Measurements from ENCODE around the gene KRTAP10-12. TPM values are rescaled to one million over a fixed set of nuclear protein-coding genes. Genes with fewer than 3 reads are reported as not detected.
"Not testable (repeated sequence)": the region's sequence is repeated elsewhere in the genome, so short reads cannot be mapped to it uniquely, and the experiment has no call there.

KRTAP10-12 gene
- total RNA-seq, 1 donor from 2014 or later, result not detected

DNA sequence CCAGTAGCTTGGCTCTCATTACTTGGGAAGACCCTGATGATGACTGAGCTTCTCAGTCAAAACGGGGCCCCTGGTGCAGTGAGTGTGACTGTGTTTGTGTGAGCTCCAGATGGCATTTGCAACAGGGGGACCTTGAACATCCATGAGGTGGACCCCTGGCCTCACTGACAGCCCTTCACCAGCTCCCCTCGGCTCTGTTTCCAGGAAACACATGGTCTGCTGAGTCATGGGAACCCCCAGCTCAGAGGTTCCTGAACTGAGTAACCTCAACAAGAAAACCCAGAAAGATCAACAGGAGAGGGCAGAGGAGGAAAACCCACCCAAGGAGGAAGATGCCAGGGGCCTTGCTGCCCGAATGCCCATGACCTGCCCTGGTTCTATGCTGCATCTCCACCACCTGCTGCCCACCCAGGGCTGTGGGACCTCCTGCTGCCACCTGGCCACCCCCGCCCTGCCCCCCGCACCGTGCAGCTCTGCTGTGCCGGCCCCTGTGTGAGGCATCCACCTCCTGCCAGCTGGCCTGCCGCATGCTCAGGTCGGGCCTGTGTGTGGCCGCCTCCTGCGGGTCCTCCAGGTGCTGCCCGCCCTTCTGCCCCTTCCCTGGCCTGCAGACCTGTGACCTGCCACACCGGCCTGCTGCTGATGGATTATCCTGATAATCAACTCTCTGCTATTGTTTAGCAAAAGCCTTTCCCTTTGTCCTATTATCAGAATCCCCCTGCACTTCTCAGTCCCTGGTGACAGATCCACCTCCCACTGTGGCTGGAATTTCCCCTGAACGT is 10.8 kb upstream of the KRTAP10-12 start:
- Histone ChIP-seq H3K27me3 (ENCODE audit: control insufficient read depth in 3 of 3, insufficient read depth in 3 of 3, low read length in 3 of 3) (peaks cover 11 to 51% (median 38%) of the 10 kb centered on the region in 3 donors), H3K9me3 (ENCODE audit: control insufficient read depth in 3 of 3, low read length in 3 of 3) (no peaks in the 10 kb centered on the region), H3K4me3 (ENCODE audit: low read length in 3 of 3) (no peak overlapping the region), H3K36me3 (ENCODE audit: control insufficient read depth in 3 of 3, insufficient read depth in 3 of 3, low read length in 3 of 3) (no peaks in the 10 kb centered on the region), H3K27ac (ENCODE audit: low read depth, low read length) (no peak overlapping the region), H3K4me1 (ENCODE audit: control insufficient read depth in 3 of 3, insufficient read depth in 3 of 3, low read length in 3 of 3) (no peaks in the 10 kb centered on the region), H3K9ac (ENCODE audit: low read depth in 1 of 3, low read length in 3 of 3) (no peak overlapping the region)

DNA sequence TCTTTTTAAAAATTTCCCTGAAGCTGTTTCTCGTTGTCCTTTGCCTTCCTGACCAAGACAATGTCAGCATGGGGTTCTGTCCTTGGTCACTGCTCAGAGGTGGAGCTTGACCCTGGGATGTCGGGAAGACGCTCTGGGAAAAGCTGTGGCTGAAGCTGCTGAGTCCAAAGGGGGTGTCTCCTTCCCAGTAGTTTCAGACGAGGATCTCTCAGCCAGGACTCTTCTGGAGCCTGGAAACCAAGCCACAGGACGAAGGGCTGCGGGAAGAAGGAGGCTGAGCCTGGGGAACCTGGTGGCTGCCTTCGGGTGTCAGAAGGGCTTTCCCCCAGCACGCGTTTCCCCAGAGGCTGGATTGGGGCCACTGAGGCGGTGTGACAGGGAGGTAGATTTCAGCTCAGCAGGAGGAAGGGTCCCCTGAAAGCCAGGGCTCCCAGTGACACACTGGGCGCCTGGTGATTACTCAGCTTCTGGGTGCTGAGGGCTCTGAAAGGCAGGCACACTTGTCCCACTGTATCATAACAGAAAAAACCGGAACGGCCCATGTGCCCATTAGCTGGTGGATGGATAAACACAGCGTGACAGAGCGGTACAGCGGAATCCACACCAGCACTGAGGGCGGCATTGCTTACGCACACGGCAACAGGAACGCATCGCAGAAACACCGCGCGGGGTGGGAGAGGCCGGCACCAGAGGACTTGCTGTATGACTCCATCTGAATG is 10.0 kb upstream of the KRTAP10-12 start:
- Histone ChIP-seq H3K36me3 (ENCODE audit: control insufficient read depth in 3 of 3, insufficient read depth in 3 of 3, low read length in 3 of 3) (no peaks in the 10 kb centered on the region), H3K27ac (ENCODE audit: low read depth, low read length) (no peak overlapping the region), H3K4me3 (ENCODE audit: low read length in 3 of 3) (no peak overlapping the region), H3K4me1 (ENCODE audit: control insufficient read depth in 3 of 3, insufficient read depth in 3 of 3, low read length in 3 of 3) (no peaks in the 10 kb centered on the region), H3K9me3 (ENCODE audit: control insufficient read depth in 3 of 3, low read length in 3 of 3) (no peaks in the 10 kb centered on the region), H3K27me3 (ENCODE audit: control insufficient read depth in 3 of 3, insufficient read depth in 3 of 3, low read length in 3 of 3) (peaks cover 11 to 51% (median 38%) of the 10 kb centered on the region in 3 donors), H3K9ac (ENCODE audit: low read depth in 1 of 3, low read length in 3 of 3) (no peak overlapping the region)

DNA sequence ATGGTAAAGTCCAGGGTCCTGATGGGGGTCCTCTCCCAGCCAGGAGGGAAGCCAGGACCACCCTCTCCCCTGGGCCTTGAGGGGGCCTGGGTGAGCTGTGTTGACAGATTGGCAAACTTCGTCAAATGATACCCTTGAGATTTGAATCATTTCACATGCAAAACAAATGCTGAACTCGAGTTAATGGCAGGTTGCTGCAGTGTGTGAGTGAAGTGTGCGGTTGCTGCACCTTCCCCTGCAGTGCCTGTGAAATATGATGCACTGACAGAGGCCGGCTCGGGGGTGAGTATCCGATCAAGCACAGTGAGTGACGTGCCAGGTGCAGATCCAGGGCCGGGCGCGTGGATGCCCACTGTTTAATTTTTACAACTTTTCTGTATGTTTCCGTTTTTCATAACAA is 9.3 kb upstream of the KRTAP10-12 start:
- no peaks in the 10 kb centered on the region for H3K4me1 ChIP-seq (ENCODE audit: control insufficient read depth in 3 of 3, insufficient read depth in 3 of 3, low read length in 3 of 3)
- H3K27ac ChIP-seq (ENCODE audit: low read depth, low read length), result no peak overlapping the region
- H3K9me3 ChIP-seq (ENCODE audit: control insufficient read depth in 3 of 3, low read length in 3 of 3), result peaks cover 0 to 2% (median 1%) of the 10 kb centered on the region in 3 donors
- H3K27me3 ChIP-seq (ENCODE audit: control insufficient read depth in 3 of 3, insufficient read depth in 3 of 3, low read length in 3 of 3), result peaks cover 11 to 45% (median 33%) of the 10 kb centered on the region in 3 donors
- H3K9ac ChIP-seq (ENCODE audit: low read depth in 1 of 3, low read length in 3 of 3), result no peak overlapping the region
- no peak overlapping the region for H3K4me3 ChIP-seq (ENCODE audit: low read length in 3 of 3)
- no peaks in the 10 kb centered on the region for H3K36me3 ChIP-seq (ENCODE audit: control insufficient read depth in 3 of 3, insufficient read depth in 3 of 3, low read length in 3 of 3)

DNA sequence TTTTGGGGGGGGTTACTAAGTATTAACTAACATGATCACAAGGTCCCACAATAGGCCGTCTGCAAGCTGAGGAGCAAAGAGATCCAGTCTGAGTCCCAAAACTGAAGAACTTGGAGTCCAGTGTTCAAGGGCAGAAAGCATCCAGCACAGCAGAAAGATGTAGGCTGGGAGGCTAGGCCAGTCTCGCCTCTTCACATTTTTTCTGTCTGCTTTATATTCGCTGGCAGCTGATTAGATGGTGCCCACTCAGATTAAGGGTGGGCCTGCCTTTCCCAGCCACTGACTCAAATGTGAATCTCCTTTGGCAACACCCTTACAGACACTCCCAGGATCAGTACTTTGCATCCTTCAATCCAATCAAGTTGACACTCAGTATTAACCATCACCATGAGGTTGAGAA is 7.2 kb upstream of the KRTAP10-12 start:
- not testable (repeated sequence) for H3K9ac ChIP-seq (ENCODE audit: low read depth in 1 of 3, low read length in 3 of 3); H3K36me3 ChIP-seq (ENCODE audit: control insufficient read depth in 3 of 3, insufficient read depth in 3 of 3, low read length in 3 of 3); H3K4me3 ChIP-seq (ENCODE audit: low read length in 3 of 3); H3K4me1 ChIP-seq (ENCODE audit: control insufficient read depth in 3 of 3, insufficient read depth in 3 of 3, low read length in 3 of 3); H3K27ac ChIP-seq (ENCODE audit: low read depth, low read length)
- H3K27me3 ChIP-seq (ENCODE audit: control insufficient read depth in 3 of 3, insufficient read depth in 3 of 3, low read length in 3 of 3), result peaks cover 11 to 38% (median 28%) of the 10 kb centered on the region in 3 donors
- H3K9me3 ChIP-seq (ENCODE audit: control insufficient read depth in 3 of 3, low read length in 3 of 3), result peaks cover 2 to 11% (median 5%) of the 10 kb centered on the region in 3 donors

DNA sequence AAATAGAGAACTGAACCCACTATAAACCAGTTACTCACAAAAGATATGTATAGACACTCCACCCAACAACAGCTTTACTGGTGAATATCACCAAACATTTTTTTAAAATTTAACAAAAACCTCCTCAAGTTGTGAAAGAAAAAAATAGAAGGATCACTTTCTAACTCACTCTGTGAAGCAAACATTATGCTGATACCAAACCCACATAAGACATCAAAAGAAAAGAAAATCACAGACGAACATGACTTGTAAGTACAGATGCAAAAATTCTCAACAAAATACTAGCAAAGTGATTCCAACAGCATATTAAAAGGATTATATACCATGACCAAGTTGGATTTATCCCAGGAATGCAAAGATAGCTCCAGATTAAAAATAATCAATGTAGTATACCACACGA is 5.3 kb upstream of the KRTAP10-12 start:
- Histone ChIP-seq H3K4me1 (ENCODE audit: control insufficient read depth in 3 of 3, insufficient read depth in 3 of 3, low read length in 3 of 3) (no peaks in the 10 kb centered on the region), H3K4me3 (ENCODE audit: low read length in 3 of 3) (no peak overlapping the region), H3K9ac (ENCODE audit: low read depth in 1 of 3, low read length in 3 of 3) (no peak overlapping the region), H3K27me3 (ENCODE audit: control insufficient read depth in 3 of 3, insufficient read depth in 3 of 3, low read length in 3 of 3) (peaks cover 10 to 28% (median 21%) of the 10 kb centered on the region in 3 donors), H3K27ac (ENCODE audit: low read depth, low read length) (no peak overlapping the region), H3K9me3 (ENCODE audit: control insufficient read depth in 3 of 3, low read length in 3 of 3) (peaks cover 3 to 11% (median 5%) of the 10 kb centered on the region in 3 donors), H3K36me3 (ENCODE audit: control insufficient read depth in 3 of 3, insufficient read depth in 3 of 3, low read length in 3 of 3) (no peaks in the 10 kb centered on the region)

DNA sequence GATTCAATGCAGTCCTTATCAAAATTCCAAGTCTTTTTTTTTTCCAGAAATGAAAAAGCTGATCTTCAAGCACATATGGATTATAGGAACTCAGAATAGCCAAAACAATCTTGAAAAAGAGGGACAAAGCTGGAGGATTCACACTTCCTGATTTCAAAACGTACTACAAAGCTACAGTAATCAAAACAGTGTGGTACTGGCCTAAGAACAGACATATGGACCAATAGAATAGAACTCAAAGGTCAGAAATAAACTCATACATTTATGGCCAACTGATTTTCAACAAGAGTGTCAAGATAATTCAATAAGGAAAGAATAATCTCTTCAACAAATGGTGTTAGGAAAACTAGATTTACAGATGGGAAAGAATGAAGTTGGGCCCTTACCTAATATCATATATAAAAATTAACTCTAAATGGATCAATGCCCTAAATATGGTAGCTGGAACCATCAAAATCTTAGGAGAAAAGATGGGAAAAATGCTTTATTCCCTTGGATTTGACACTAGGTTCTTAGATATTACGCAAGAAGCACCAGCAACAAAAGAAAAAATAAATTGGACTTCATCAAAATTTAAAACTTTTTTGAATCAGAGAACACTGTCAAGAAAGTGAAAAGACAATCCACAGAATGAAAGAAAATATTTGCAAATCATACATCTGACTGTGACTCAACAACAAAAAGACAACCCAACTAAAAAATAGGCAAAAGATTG is 4.0 kb upstream of the KRTAP10-12 start:
- Histone ChIP-seq H3K4me1 (ENCODE audit: control insufficient read depth in 3 of 3, insufficient read depth in 3 of 3, low read length in 3 of 3) (no peaks in the 10 kb centered on the region), H3K27ac (ENCODE audit: low read depth, low read length) (no peak overlapping the region), H3K9ac (ENCODE audit: low read depth in 1 of 3, low read length in 3 of 3) (no peak overlapping the region), H3K36me3 (ENCODE audit: control insufficient read depth in 3 of 3, insufficient read depth in 3 of 3, low read length in 3 of 3) (no peaks in the 10 kb centered on the region), H3K27me3 (ENCODE audit: control insufficient read depth in 3 of 3, insufficient read depth in 3 of 3, low read length in 3 of 3) (peaks cover 11 to 26% (median 16%) of the 10 kb centered on the region in 3 donors), H3K4me3 (ENCODE audit: low read length in 3 of 3) (no peak overlapping the region), H3K9me3 (ENCODE audit: control insufficient read depth in 3 of 3, low read length in 3 of 3) (peaks cover 3 to 11% (median 5%) of the 10 kb centered on the region in 3 donors)

DNA sequence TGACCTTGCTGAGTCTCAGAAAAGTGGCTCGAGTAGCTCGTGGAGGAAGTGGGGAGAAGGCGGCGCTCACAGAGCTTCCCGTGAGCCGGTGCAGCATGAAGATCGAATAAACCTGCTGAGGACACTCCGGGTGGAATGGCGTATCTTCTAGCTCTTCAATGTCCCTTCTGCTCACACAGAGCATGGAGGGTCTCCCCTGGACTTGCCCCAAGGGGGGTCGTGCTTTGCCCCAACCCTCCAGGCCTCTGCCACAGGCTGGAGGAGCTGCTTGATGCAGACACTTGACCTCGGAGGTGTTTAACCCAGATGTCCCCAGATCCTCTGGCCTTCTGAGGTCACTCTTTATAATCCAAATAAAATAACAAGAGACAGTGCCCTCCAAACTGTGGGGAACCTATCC is 2.2 kb upstream of the KRTAP10-12 start:
- peaks cover 20 to 27% (median 26%) of the 10 kb centered on the region in 3 donors for H3K27me3 ChIP-seq (ENCODE audit: control insufficient read depth in 3 of 3, insufficient read depth in 3 of 3, low read length in 3 of 3)
- H3K36me3 ChIP-seq (ENCODE audit: control insufficient read depth in 3 of 3, insufficient read depth in 3 of 3, low read length in 3 of 3), result no peaks in the 10 kb centered on the region
- H3K9me3 ChIP-seq (ENCODE audit: control insufficient read depth in 3 of 3, low read length in 3 of 3), result peaks cover 3 to 11% (median 5%) of the 10 kb centered on the region in 3 donors
- no peaks in the 10 kb centered on the region for H3K4me1 ChIP-seq (ENCODE audit: control insufficient read depth in 3 of 3, insufficient read depth in 3 of 3, low read length in 3 of 3)
- no peak overlapping the region for H3K9ac ChIP-seq (ENCODE audit: low read depth in 1 of 3, low read length in 3 of 3)
- H3K4me3 ChIP-seq (ENCODE audit: low read length in 3 of 3), result no peak overlapping the region
- no peak overlapping the region for H3K27ac ChIP-seq (ENCODE audit: low read depth, low read length)

DNA sequence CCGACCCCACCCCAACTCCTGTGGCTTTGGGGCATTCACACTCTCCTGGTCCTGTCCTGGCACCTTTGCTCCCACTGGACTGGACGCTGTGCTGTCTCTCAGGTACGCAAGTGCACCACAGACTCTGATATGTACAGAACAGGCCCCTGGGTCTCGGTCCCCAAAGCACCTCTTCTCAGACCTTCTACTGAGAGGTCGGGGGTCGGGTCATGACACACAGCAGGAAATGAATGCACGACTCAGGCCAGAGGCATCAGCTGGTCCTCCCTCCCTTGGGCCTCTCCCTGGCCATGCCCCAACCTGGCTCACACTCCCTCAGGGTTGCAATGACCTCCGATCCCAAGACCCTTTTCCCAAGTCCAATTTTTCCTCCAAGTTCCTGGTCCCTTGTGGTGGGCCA is 1.8 kb upstream of the KRTAP10-12 start:
- H3K36me3 ChIP-seq (ENCODE audit: control insufficient read depth in 3 of 3, insufficient read depth in 3 of 3, low read length in 3 of 3), result no peaks in the 10 kb centered on the region
- H3K4me3 ChIP-seq (ENCODE audit: low read length in 3 of 3), result no peak overlapping the region
- no peaks in the 10 kb centered on the region for H3K4me1 ChIP-seq (ENCODE audit: control insufficient read depth in 3 of 3, insufficient read depth in 3 of 3, low read length in 3 of 3)
- no peak overlapping the region for H3K27ac ChIP-seq (ENCODE audit: low read depth, low read length)
- peaks cover 3 to 11% (median 5%) of the 10 kb centered on the region in 3 donors for H3K9me3 ChIP-seq (ENCODE audit: control insufficient read depth in 3 of 3, low read length in 3 of 3)
- H3K27me3 ChIP-seq (ENCODE audit: control insufficient read depth in 3 of 3, insufficient read depth in 3 of 3, low read length in 3 of 3), result peaks cover 24 to 31% (median 30%) of the 10 kb centered on the region in 3 donors
- H3K9ac ChIP-seq (ENCODE audit: low read depth in 1 of 3, low read length in 3 of 3), result no peak overlapping the region

DNA sequence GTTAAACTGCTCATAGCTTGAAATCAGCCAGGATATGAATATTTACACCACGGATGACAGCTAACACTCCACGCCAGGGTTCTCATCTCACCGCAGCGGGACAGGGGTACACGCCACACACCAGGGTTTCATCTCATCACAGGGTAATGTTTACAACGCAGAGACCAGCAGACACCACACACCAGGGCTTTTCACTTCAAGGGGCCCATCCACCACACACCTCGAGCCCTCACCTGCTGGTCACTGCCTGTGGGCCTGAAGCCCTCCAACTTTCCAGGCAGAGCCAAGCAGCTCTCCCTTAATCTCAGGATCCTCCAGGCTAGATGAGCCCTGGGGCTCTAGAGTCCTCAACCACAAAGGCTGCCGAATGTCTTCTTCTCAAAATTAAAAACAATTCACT is 1.3 kb upstream of the KRTAP10-12 start:
- no peaks in the 10 kb centered on the region for H3K36me3 ChIP-seq (ENCODE audit: control insufficient read depth in 3 of 3, insufficient read depth in 3 of 3, low read length in 3 of 3)
- no peak overlapping the region for H3K9ac ChIP-seq (ENCODE audit: low read depth in 1 of 3, low read length in 3 of 3)
- H3K4me1 ChIP-seq (ENCODE audit: control insufficient read depth in 3 of 3, insufficient read depth in 3 of 3, low read length in 3 of 3), result no peaks in the 10 kb centered on the region
- H3K27me3 ChIP-seq (ENCODE audit: control insufficient read depth in 3 of 3, insufficient read depth in 3 of 3, low read length in 3 of 3), result peaks cover 28 to 36% (median 35%) of the 10 kb centered on the region in 3 donors
- peaks cover 3 to 11% (median 5%) of the 10 kb centered on the region in 3 donors for H3K9me3 ChIP-seq (ENCODE audit: control insufficient read depth in 3 of 3, low read length in 3 of 3)
- no peak overlapping the region for H3K4me3 ChIP-seq (ENCODE audit: low read length in 3 of 3)
- H3K27ac ChIP-seq (ENCODE audit: low read depth, low read length), result no peak overlapping the region
